ENCODE data around the gene RBP3. TPM values are rescaled to one million over a fixed set of nuclear protein-coding genes. Genes with fewer than 3 reads are reported as not detected.

Gene RBP3
- total RNA-seq, 1 experiment from 2014 or later: not detected

GRCh38 chr10:47383261-47384147 lies 35.3 kb downstream of the RBP3 start:
- TSS peak; percentile 80 for BruUV-seq (replicated peaks)

More at GRCh38 chr10:47383261-47384147, 35.3 kb downstream of the RBP3 start:
- Histone ChIP-seq H2AFZ (ENCODE audit: low read depth, low read length, poor library complexity, severe bottlenecking) (peak overlapping the region; percentile 57), H3K79me2 (ENCODE audit: insufficient read depth, low read length) (no peaks in the 10 kb centered on the region), H3K4me3 (replicated peaks in 1 of 2; ENCODE audit: low read depth in 1 of 2, low read length in 2 of 2) (peak overlapping the region; percentile 68 to 70), H3K27ac (ENCODE audit: low read depth, low read length) (peak overlapping the region; percentile 74; the same call in 1 of the 2 replicates), H3K36me3 (ENCODE audit: control insufficient read depth in 1 of 2, insufficient read depth in 2 of 2, low read length in 2 of 2) (no peaks in the 10 kb centered on the region), H3K9ac (ENCODE audit: low read length) (peak overlapping the region; percentile 69), H4K20me1 (ENCODE audit: insufficient read depth) (no peaks in the 10 kb centered on the region), H3K9me3 (ENCODE audit: control insufficient read depth in 1 of 2, insufficient read depth in 1 of 2, low read depth in 1 of 2, low read length in 2 of 2) (no peaks in the 10 kb centered on the region; a peak in 1 of 4 replicates), H3K27me3 (ENCODE audit: insufficient read depth, low read length) (no peaks in the 10 kb centered on the region), H3K9me2 (ENCODE audit: insufficient read depth) (no peaks in the 10 kb centered on the region), H3K4me2 (ENCODE audit: low read length) (peak overlapping the region; percentile 93), H3K4me1 (ENCODE audit: control insufficient read depth in 1 of 2, insufficient read depth in 2 of 2, low read length in 2 of 2) (peaks cover 16 to 18% of the 10 kb centered on the region in 2 experiments)
- DNase-seq (ENCODE audit: low read depth, low spot score): no peak
- intact Hi-C loops (cut with micrococcal nuclease): no loop called here
- no peak for ATAC-seq
- CTCF ChIA-PET: interaction anchor here (1.0 to 1.6 kb wide), 2 partner anchors 20 to 22 kb away, joined by 5 to 8 read pairs; no protein-coding TSS in a partner anchor
- POLR2A ChIA-PET: interaction anchor here (0.7 to 1.2 kb wide), 4 partner anchors 8 to 38 kb away, joined by 3 to 4 read pairs (median 4); no protein-coding TSS in a partner anchor
- RAD21 ChIA-PET (ENCODE audit: low non-redundant PET in 1 of 2, low total read pairs in 2 of 2, uncharacterized antibody in 2 of 2, unreplicated experiment in 2 of 2): no interaction called here
- TF ChIP-seq EZH2phosphoT487 (IDR thresholded peaks at IDR 0.05; ENCODE audit: borderline replicate concordance) (no peak), RAD21 (IDR thresholded peaks at IDR 0.05; ENCODE audit: low read depth) (no peak), POLR2A (IDR thresholded peaks at IDR 0.05; ENCODE audit: borderline replicate concordance, extremely low read depth, insufficient read depth, insufficient read length) (no peak), ZNF274 (IDR thresholded peaks at IDR 0.05; ENCODE audit: low read depth, low read length) (no peak), CEBPB (IDR thresholded peaks at IDR 0.05; ENCODE audit: low read depth) (no peak), JUND (IDR thresholded peaks at IDR 0.05) (no peak), EZH2 (IDR thresholded peaks at IDR 0.05) (no peak), EGR1 (IDR thresholded peaks at IDR 0.05; ENCODE audit: low read depth) (no peak), REST (IDR thresholded peaks at IDR 0.05; ENCODE audit: low read depth) (no peak), CTCF (IDR thresholded peaks at IDR 0.05 in 2 of 3, conservative IDR thresholded peaks at IDR 0.05 in 1 of 3; ENCODE audit: borderline replicate concordance in 1 of 3, insufficient read depth in 1 of 3, low read depth in 2 of 3, low read length in 2 of 3) (no peak)
